HCT116 (cell line): Measurements from ENCODE around the gene FGF14.

Source experiments
- CTCF ChIP-seq, 3 experiments: fragments of 200-600 bp in 1 of 3; sonication (generic) in 1 of 3; IDR thresholded peaks in 2 of 3; conservative IDR thresholded peaks in 1 of 3; 2 replicates each; pipeline ENCODE4 v1.5.1; 2012 to 2017; ENCODE audit warnings: low read depth in 2 of 3, low read length in 2 of 3, antibody characterized with exemption in 1 of 3, borderline replicate concordance in 1 of 3, control low read depth in 1 of 3, mild to moderate bottlenecking in 1 of 3, mixed read lengths in 1 of 3, mixed run types in 1 of 3, moderate library complexity in 1 of 3; ENCODE audit not compliant: insufficient read depth in 1 of 3
- ELF1 ChIP-seq: IDR thresholded peaks from 2 replicates; pipeline ENCODE4 v1.6.1; 2012; ENCODE audit warnings: low read depth, borderline replicate concordance
- JUND ChIP-seq: IDR thresholded peaks from 2 replicates; pipeline ENCODE4 v1.6.1; 2012
- POLR2A ChIP-seq: IDR thresholded peaks from 2 replicates; pipeline ENCODE4 v1.7.0; 2011; ENCODE audit warnings: borderline replicate concordance; ENCODE audit not compliant: insufficient read depth, insufficient read length; ENCODE audit errors: extremely low read depth
- POLR2AphosphoS5 ChIP-seq: IDR thresholded peaks from 2 replicates; pipeline ENCODE4 v1.6.1; 2011; ENCODE audit warnings: mild to moderate bottlenecking, low read depth, low read length, moderate library complexity
- RAD21 ChIP-seq: IDR thresholded peaks from 2 replicates; pipeline ENCODE4 v1.6.1; 2012; ENCODE audit warnings: low read depth, mild to moderate bottlenecking
- SP1 ChIP-seq: IDR thresholded peaks from 2 replicates; pipeline ENCODE4 v1.6.1; 2012; ENCODE audit warnings: low read depth
- YY1 ChIP-seq: IDR thresholded peaks from 2 replicates; pipeline ENCODE4 v1.6.1; 2011; ENCODE audit warnings: low read length, low read depth, moderate library complexity, mild to moderate bottlenecking; ENCODE audit not compliant: insufficient replicate concordance; ENCODE audit errors: extremely low read depth
- ZNF274 ChIP-seq: fragments of 200-500 bp; sonication (Bioruptor generic); IDR thresholded peaks from 2 replicates; pipeline ENCODE4 v1.6.1; 2014; ENCODE audit warnings: mild to moderate bottlenecking, low read depth, low read length, inconsistent platforms
- TF ChIP-seq, protein P1 (sequence below): IDR thresholded peaks from 2 replicates; pipeline ENCODE4 v1.6.1; 2012; ENCODE audit warnings: low read depth

DNA sequence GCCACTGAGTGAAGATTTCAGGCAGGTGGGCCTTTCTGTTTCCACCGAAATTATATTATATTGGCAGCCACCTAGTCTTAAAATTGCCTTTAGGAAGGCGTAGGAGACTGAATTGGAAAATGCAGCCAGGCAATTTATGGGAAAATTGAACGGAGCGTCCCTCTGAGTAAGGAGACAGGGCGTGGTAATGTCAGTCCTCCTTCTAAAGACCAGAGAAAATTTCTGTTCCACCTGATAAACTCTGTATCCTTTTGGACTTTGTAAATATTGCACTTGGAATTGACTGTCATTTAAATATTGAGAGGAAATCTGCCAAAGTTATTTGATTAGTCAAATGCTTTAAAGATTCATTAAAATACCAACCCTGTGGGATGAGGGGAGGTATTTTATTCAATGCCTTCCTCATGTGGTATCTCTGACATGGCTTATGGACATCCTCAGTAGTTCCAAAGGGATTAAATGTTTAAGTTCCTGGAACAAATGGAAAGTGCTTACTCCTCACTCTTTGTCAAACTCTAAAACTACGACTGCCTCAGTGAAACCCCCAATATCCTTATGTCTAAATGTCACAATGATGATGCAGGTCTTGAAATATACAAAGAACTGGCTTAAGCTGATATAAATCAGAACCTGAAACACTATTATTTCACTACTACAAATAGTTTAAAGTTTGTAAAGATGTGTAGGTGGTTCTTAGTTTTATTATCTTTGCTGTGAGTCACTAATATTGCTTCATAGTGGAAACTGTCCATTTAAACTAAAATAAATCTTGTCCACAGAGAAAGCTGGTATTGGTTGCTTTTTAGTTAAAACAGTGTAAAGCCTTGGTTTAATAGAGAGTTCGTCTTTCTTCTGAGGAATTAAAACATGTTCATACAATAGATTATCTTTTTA lies 203.2 kb downstream of the FGF14 start:
- no peak for TF ChIP-seq CTCF (IDR thresholded peaks at IDR 0.05 in 2 of 3, conservative IDR thresholded peaks at IDR 0.05 in 1 of 3; ENCODE audit: borderline replicate concordance in 1 of 3, insufficient read depth in 1 of 3, low read depth in 2 of 3, low read length in 2 of 3)
- TF ChIP-seq, protein P1, sequence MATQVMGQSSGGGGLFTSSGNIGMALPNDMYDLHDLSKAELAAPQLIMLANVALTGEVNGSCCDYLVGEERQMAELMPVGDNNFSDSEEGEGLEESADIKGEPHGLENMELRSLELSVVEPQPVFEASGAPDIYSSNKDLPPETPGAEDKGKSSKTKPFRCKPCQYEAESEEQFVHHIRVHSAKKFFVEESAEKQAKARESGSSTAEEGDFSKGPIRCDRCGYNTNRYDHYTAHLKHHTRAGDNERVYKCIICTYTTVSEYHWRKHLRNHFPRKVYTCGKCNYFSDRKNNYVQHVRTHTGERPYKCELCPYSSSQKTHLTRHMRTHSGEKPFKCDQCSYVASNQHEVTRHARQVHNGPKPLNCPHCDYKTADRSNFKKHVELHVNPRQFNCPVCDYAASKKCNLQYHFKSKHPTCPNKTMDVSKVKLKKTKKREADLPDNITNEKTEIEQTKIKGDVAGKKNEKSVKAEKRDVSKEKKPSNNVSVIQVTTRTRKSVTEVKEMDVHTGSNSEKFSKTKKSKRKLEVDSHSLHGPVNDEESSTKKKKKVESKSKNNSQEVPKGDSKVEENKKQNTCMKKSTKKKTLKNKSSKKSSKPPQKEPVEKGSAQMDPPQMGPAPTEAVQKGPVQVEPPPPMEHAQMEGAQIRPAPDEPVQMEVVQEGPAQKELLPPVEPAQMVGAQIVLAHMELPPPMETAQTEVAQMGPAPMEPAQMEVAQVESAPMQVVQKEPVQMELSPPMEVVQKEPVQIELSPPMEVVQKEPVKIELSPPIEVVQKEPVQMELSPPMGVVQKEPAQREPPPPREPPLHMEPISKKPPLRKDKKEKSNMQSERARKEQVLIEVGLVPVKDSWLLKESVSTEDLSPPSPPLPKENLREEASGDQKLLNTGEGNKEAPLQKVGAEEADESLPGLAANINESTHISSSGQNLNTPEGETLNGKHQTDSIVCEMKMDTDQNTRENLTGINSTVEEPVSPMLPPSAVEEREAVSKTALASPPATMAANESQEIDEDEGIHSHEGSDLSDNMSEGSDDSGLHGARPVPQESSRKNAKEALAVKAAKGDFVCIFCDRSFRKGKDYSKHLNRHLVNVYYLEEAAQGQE = no peak
- no peak for TF ChIP-seq POLR2AphosphoS5
- TF ChIP-seq ZNF274 = no peak
- TF ChIP-seq SP1 = no peak
- TF ChIP-seq POLR2A = no peak
- TF ChIP-seq JUND = no peak
- TF ChIP-seq YY1 = no peak
- no peak for TF ChIP-seq ELF1
- no peak for TF ChIP-seq RAD21
